ENCODE data around the gene BBS4. TPM values are rescaled to one million over a fixed set of nuclear protein-coding genes. Genes with fewer than 3 reads are reported as not detected.
"Not testable (repeated sequence)": the region's sequence is repeated elsewhere in the genome, so short reads cannot be mapped to it uniquely, and the experiment has no call there.

Gene BBS4
- total and polyA plus RNA-seq, 5 donors from 2014 or later, result 6.3 to 16.1 (median 12.8) TPM

DNA sequence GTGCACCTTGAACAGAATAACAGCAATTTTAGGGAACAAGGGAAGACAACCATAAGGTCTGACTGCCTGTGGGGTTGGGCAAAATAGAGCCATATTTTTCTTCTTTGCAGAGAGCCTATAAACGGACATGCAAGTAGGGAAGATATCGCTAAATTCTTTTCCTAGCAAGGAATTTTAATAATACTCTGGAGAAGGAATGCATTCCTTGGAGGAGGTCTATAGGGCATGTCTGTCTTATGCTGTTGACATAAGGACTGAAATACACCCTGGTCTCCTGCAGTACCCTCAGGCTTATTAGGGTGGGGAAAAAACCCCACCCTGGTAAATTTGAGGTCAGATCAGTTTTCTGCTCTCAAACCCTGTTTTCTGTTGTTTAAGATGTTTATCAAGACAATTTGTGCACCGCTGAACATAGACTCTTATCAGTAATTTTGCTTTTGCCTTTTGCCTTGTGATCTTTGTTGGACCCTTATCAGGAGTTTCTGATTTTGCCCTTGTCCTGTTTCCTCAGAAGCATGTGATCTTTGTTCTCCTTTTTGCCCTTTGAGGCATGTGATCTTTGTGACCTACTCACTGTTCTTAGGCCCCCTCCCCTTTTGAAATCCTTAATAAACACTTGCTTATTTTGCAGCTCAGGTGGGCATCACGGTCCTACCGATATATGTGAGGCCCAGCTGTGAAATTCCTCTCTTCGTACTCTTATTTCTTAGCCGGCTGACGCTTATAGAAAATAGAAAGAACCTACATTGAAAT, 22.7 kb downstream of the BBS4 start:
- not testable (repeated sequence) for H3K9me3 ChIP-seq (ENCODE audit: control insufficient read depth in 2 of 2, low read length in 2 of 2); H3K27ac ChIP-seq (ENCODE audit: insufficient read depth, low read length, poor library complexity, severe bottlenecking); H3K27ac Mint-ChIP-seq; H3K4me3 ChIP-seq (ENCODE audit: low read depth, low read length); H3K27me3 Mint-ChIP-seq; H3K4me3 Mint-ChIP-seq; H3K4me1 ChIP-seq (ENCODE audit: control insufficient read depth, insufficient read depth, low read length, poor library complexity, severe bottlenecking); H3K27me3 ChIP-seq (ENCODE audit: control insufficient read depth, insufficient read depth, low read length); H3K4me1 Mint-ChIP-seq; H3K9me3 Mint-ChIP-seq; DNase-seq; ATAC-seq (ENCODE audit: low read depth in 2 of 2)
- peaks cover 11% of the 10 kb centered on the region for H3K36me3 ChIP-seq (ENCODE audit: control insufficient read depth, insufficient read depth, low read length)
- peaks cover 15% of the 10 kb centered on the region for H3K36me3 Mint-ChIP-seq

DNA sequence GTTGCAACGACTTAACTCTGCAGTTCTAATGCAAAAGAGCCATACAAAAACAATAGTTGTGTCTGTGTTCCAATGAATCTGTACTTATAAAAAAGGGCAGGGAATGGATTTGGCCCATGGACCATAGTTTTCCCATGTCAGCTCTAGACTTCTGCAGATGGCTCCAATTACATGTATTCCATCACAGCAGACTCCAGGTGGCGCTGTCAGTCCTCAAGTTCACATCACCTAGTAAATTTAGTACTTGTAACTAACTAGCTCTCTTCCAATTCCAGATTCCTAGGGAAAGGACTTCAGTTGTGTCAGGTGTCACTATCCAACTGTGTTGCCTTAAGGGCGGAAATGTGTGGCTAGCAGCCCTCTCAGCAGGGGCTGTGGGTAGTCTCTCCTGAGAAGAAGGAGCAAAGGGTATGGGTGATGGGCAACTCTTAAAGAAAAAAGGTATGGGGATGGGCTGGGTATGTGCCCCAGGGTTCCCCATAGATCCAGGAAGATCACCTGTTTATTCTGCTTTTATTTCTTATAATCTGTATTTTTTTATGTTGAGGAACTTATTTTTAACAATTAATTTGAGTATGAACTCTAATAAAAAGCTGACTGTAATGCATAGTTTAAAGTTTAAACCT, 36.2 kb downstream of the BBS4 start:
- no peaks in the 10 kb centered on the region for H3K9me3 ChIP-seq (ENCODE audit: control insufficient read depth in 2 of 2, low read length in 2 of 2)
- H3K36me3 Mint-ChIP-seq, result peaks cover 41% of the 10 kb centered on the region
- peak overlapping the region in 1 of 4 donors; percentile 17 for H3K4me3 Mint-ChIP-seq
- H3K27ac ChIP-seq (ENCODE audit: insufficient read depth, low read length, poor library complexity, severe bottlenecking), result no peak overlapping the region
- H3K4me3 ChIP-seq (ENCODE audit: low read depth, low read length), result no peak overlapping the region
- peak in 1 of 2 donors; percentile 44 for ATAC-seq (ENCODE audit: low read depth in 2 of 2)
- peak; percentile 40 to 76 (median 47) for DNase-seq
- no peaks in the 10 kb centered on the region for H3K4me1 ChIP-seq (ENCODE audit: control insufficient read depth, insufficient read depth, low read length, poor library complexity, severe bottlenecking)
- H3K36me3 ChIP-seq (ENCODE audit: control insufficient read depth, insufficient read depth, low read length), result peaks cover 3% of the 10 kb centered on the region
- peaks cover 0 to 3% (median under 1%) of the 10 kb centered on the region in 4 donors for H3K4me1 Mint-ChIP-seq
- H3K27me3 ChIP-seq (ENCODE audit: control insufficient read depth, insufficient read depth, low read length), result no peaks in the 10 kb centered on the region
- H3K27ac Mint-ChIP-seq, result peak overlapping the region in 1 of 3 donors; percentile 23
- no peaks in the 10 kb centered on the region for H3K27me3 Mint-ChIP-seq
- no peaks in the 10 kb centered on the region for H3K9me3 Mint-ChIP-seq

DNA sequence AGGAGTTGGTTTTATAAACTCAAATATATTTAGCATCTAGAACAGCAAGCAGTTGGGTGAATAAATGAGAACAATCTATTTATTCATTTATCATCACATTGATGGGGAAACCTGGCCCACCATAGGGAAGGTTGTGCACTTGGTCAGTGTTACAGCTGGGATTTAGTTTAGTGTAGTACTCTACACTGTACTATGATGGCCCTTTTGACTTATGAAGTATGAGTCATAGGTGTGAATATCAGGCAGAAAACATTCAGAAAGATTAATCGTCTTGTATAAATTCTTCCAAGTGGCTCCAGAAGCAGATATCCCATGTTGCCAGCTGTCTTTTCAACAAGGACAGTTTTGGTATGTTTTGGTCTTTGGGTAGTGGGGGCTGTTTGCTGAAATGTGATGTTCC, 38.0 kb downstream of the BBS4 start:
- Histone ChIP-seq H3K36me3 (ENCODE audit: control insufficient read depth, insufficient read depth, low read length) (no peaks in the 10 kb centered on the region), H3K9me3 (ENCODE audit: control insufficient read depth in 2 of 2, low read length in 2 of 2) (no peaks in the 10 kb centered on the region), H3K27ac (ENCODE audit: insufficient read depth, low read length, poor library complexity, severe bottlenecking) (no peak overlapping the region), H3K4me3 (ENCODE audit: low read depth, low read length) (no peak overlapping the region), H3K4me1 (ENCODE audit: control insufficient read depth, insufficient read depth, low read length, poor library complexity, severe bottlenecking) (no peaks in the 10 kb centered on the region), H3K27me3 (ENCODE audit: control insufficient read depth, insufficient read depth, low read length) (no peaks in the 10 kb centered on the region)
- Mint-ChIP-seq H3K4me3 (no peak overlapping the region), H3K9me3 (no peaks in the 10 kb centered on the region), H3K4me1 (peaks cover 0 to 3% (median under 1%) of the 10 kb centered on the region in 4 donors), H3K27ac (no peak overlapping the region), H3K27me3 (no peaks in the 10 kb centered on the region), H3K36me3 (peaks cover 31% of the 10 kb centered on the region)
- ATAC-seq (ENCODE audit: low read depth in 2 of 2) (no peak), DNase-seq (no peak)

DNA sequence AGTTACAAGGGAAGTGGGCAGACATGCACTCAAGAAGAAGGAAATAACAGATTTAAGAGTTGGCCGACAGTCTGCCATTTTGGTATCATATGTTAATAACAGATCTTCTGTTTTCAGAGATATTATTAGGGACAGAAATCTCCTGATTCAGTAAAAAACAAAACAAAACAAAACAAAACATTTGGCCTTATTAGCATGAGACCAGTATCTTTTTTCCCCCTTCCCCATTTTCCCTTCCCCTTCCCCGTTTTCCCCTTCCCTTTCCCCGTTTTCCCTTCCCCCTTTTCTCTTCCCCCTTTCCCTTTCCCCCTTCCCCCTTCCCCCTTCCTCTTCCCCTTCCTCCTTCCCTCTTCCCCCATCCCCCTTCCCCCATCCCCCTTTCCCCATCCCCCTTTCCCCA, 39.4 kb downstream of the BBS4 start:
- no peak overlapping the region for H3K27ac Mint-ChIP-seq
- Histone ChIP-seq H3K27me3 (ENCODE audit: control insufficient read depth, insufficient read depth, low read length) (no peaks in the 10 kb centered on the region), H3K9me3 (ENCODE audit: control insufficient read depth in 2 of 2, low read length in 2 of 2) (no peaks in the 10 kb centered on the region), H3K36me3 (ENCODE audit: control insufficient read depth, insufficient read depth, low read length) (no peaks in the 10 kb centered on the region), H3K4me1 (ENCODE audit: control insufficient read depth, insufficient read depth, low read length, poor library complexity, severe bottlenecking) (no peaks in the 10 kb centered on the region), H3K4me3 (ENCODE audit: low read depth, low read length) (no peak overlapping the region), H3K27ac (ENCODE audit: insufficient read depth, low read length, poor library complexity, severe bottlenecking) (no peak overlapping the region)
- H3K4me3 Mint-ChIP-seq, result no peak overlapping the region
- ATAC-seq (ENCODE audit: low read depth in 2 of 2), result no peak
- H3K4me1 Mint-ChIP-seq, result peaks cover 0 to 3% (median under 1%) of the 10 kb centered on the region in 4 donors
- DNase-seq, result no peak
- peaks cover 28% of the 10 kb centered on the region for H3K36me3 Mint-ChIP-seq
- no peaks in the 10 kb centered on the region for H3K9me3 Mint-ChIP-seq
- no peaks in the 10 kb centered on the region for H3K27me3 Mint-ChIP-seq

DNA sequence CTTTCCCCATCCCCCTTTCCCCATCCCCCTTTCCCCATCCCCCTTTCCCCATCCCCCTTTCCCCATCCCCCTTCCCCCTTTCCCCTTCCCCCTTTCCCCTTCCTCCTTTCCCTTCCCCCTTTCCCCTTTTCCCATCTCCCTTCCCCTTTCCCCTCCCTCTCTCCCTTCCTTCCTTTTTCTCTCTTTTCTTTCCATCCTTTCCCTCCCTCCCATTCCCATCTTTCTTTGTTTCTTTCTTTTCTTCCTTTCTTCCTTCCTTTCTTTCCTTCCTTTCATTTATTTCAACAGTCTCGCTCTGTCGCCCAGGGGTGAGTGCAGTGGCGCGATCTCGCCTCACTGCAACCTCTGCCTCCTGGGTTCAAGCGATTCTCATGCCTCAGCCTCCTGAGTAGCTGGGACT, 39.8 kb downstream of the BBS4 start:
- not testable (repeated sequence) for ATAC-seq (ENCODE audit: low read depth in 2 of 2); H3K9me3 Mint-ChIP-seq; DNase-seq; H3K4me3 ChIP-seq (ENCODE audit: low read depth, low read length); H3K9me3 ChIP-seq (ENCODE audit: control insufficient read depth in 2 of 2, low read length in 2 of 2); H3K27ac ChIP-seq (ENCODE audit: insufficient read depth, low read length, poor library complexity, severe bottlenecking); H3K4me1 ChIP-seq (ENCODE audit: control insufficient read depth, insufficient read depth, low read length, poor library complexity, severe bottlenecking); H3K27me3 Mint-ChIP-seq; H3K27ac Mint-ChIP-seq; H3K27me3 ChIP-seq (ENCODE audit: control insufficient read depth, insufficient read depth, low read length); H3K4me1 Mint-ChIP-seq; H3K4me3 Mint-ChIP-seq; H3K36me3 ChIP-seq (ENCODE audit: control insufficient read depth, insufficient read depth, low read length)
- H3K36me3 Mint-ChIP-seq, result peaks cover 31% of the 10 kb centered on the region

DNA sequence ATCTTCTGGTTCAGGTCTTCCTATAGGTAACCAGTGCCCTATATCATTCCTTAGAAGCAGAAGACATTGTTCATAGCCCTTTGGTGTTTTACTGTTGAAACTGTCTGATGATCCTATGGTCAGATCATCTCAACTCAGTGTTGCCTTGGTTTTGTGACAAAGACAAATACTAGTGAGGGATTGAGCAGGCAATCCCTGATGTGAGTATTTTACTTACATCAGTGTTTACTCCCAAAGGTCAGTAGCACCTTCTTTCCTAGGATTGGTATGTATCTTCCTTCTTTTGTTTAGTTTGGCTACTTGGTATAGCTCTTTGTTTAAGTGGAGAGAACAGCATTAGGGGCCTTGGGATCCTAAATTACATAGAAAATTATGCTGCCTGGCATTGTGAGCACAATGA, 41.1 kb downstream of the BBS4 start:
- no peak overlapping the region for H3K27ac ChIP-seq (ENCODE audit: insufficient read depth, low read length, poor library complexity, severe bottlenecking)
- H3K27me3 ChIP-seq (ENCODE audit: control insufficient read depth, insufficient read depth, low read length), result no peaks in the 10 kb centered on the region
- H3K4me1 ChIP-seq (ENCODE audit: control insufficient read depth, insufficient read depth, low read length, poor library complexity, severe bottlenecking), result no peaks in the 10 kb centered on the region
- no peak overlapping the region for H3K27ac Mint-ChIP-seq
- no peaks in the 10 kb centered on the region for H3K9me3 Mint-ChIP-seq
- DNase-seq (no peak), ATAC-seq (ENCODE audit: low read depth in 2 of 2) (no peak)
- peaks cover 41% of the 10 kb centered on the region for H3K36me3 Mint-ChIP-seq
- H3K36me3 ChIP-seq (ENCODE audit: control insufficient read depth, insufficient read depth, low read length), result peaks cover 15% of the 10 kb centered on the region
- no peaks in the 10 kb centered on the region for H3K27me3 Mint-ChIP-seq
- no peak overlapping the region for H3K4me3 Mint-ChIP-seq
- H3K4me3 ChIP-seq (ENCODE audit: low read depth, low read length), result no peak overlapping the region
- peaks cover 0 to 7% (median 2%) of the 10 kb centered on the region in 4 donors for H3K4me1 Mint-ChIP-seq
- no peaks in the 10 kb centered on the region for H3K9me3 ChIP-seq (ENCODE audit: control insufficient read depth in 2 of 2, low read length in 2 of 2)

DNA sequence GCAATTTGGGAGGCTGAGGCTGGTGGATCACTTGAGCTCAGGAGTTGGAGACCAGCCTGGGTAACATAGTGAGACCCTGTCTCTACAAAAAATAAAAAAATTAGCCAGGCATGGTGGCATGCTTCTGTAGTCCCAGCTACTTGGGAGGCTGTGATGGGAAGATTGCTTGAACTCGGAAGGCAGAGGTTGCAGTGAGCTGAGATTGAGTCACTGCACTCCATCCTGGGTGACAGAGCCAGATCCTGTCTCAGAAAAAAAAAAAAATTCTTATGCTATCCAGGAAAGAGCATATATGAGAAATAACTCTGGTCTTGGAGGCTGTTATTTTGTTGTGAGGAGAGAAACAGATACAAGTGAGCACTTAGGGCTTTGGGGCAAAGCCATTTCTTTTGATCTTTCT, 42.2 kb downstream of the BBS4 start:
- not testable (repeated sequence) for H3K9me3 Mint-ChIP-seq
- peak overlapping the region in 1 of 3 donors; percentile 11 for H3K27ac Mint-ChIP-seq

DNA sequence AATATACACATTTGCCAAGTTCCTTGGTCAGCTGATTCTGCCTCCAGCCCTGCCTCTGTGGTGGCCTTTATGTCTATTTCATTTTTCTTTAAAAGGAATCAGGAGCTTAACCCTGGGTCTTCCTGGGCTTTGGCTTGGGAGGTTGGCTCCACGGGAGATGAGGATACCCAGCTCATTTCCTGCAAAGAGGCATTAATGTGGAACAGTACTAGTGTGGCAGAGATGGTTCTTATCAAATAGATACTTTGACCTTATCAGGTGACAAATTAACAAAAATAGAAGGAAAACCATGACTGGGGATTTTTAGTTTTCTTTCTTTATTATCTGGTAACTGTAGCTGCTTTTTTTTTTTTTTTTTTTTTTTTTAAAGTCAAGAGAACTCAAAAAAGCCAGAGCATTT, 42.8 kb downstream of the BBS4 start:
- no peak for DNase-seq
- Histone ChIP-seq H3K36me3 (ENCODE audit: control insufficient read depth, insufficient read depth, low read length) (peaks cover 18% of the 10 kb centered on the region), H3K27ac (ENCODE audit: insufficient read depth, low read length, poor library complexity, severe bottlenecking) (no peak overlapping the region), H3K4me1 (ENCODE audit: control insufficient read depth, insufficient read depth, low read length, poor library complexity, severe bottlenecking) (peaks cover 3% of the 10 kb centered on the region), H3K27me3 (ENCODE audit: control insufficient read depth, insufficient read depth, low read length) (no peaks in the 10 kb centered on the region), H3K9me3 (ENCODE audit: control insufficient read depth in 2 of 2, low read length in 2 of 2) (no peaks in the 10 kb centered on the region), H3K4me3 (ENCODE audit: low read depth, low read length) (no peak overlapping the region)
- Mint-ChIP-seq H3K9me3 (no peaks in the 10 kb centered on the region), H3K36me3 (peaks cover 45% of the 10 kb centered on the region), H3K4me3 (no peak overlapping the region), H3K27ac (peak overlapping the region in 1 of 3 donors; percentile 31), H3K4me1 (peaks cover 6 to 18% (median 12%) of the 10 kb centered on the region in 4 donors), H3K27me3 (no peaks in the 10 kb centered on the region)
- no peak for ATAC-seq (ENCODE audit: low read depth in 2 of 2)

More for the DNA sequence above, 42.2 kb downstream of the BBS4 start:
- peaks cover 18% of the 10 kb centered on the region for H3K36me3 ChIP-seq (ENCODE audit: control insufficient read depth, insufficient read depth, low read length)
- not testable (repeated sequence) for H3K4me3 ChIP-seq (ENCODE audit: low read depth, low read length); H3K9me3 ChIP-seq (ENCODE audit: control insufficient read depth in 2 of 2, low read length in 2 of 2); H3K4me1 ChIP-seq (ENCODE audit: control insufficient read depth, insufficient read depth, low read length, poor library complexity, severe bottlenecking); ATAC-seq (ENCODE audit: low read depth in 2 of 2); H3K4me3 Mint-ChIP-seq; DNase-seq; H3K27me3 ChIP-seq (ENCODE audit: control insufficient read depth, insufficient read depth, low read length); H3K27ac ChIP-seq (ENCODE audit: insufficient read depth, low read length, poor library complexity, severe bottlenecking); H3K27me3 Mint-ChIP-seq
- H3K4me1 Mint-ChIP-seq, result peaks cover under 1 to 13% (median 6%) of the 10 kb centered on the region in 4 donors
- peaks cover 49% of the 10 kb centered on the region for H3K36me3 Mint-ChIP-seq
